ENCODE data around the gene MAP3K6. TPM values are rescaled to one million over a fixed set of nuclear protein-coding genes. Genes with fewer than 3 reads are reported as not detected.

MAP3K6 gene
- polyA plus RNA-seq, 2 of the 4 experiments (the other 2 are of a cell fraction): 3.6 to 8.5 TPM

DNA sequence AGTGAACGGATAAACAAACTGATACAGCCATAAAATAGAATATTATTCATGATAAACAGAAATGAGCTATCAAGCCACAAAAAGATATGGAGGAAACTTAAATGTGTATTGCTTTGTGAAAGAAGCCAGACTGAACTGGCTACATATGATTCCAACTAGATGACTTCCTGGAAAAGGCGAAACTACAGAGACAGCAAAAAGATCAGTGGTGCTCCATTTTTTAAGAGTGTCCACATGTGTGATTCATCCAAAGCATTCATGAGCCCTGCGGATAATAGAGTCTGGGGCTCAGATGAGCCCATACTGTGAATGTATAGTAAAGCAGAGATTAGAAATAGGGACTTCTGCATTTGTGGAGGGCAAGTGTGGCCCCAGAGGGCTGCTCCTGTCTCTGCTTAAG, 52.6 kb downstream of the MAP3K6 start:
- no peak for DNase-seq (ENCODE audit: low read depth in 1 of 2, low spot score in 1 of 2)
- H3K4me1 ChIP-seq: no peaks in the 10 kb centered on the region
- FAIRE-seq: no peak
- H3K4me3 ChIP-seq: no peak overlapping the region
- TF ChIP-seq, protein P1, sequence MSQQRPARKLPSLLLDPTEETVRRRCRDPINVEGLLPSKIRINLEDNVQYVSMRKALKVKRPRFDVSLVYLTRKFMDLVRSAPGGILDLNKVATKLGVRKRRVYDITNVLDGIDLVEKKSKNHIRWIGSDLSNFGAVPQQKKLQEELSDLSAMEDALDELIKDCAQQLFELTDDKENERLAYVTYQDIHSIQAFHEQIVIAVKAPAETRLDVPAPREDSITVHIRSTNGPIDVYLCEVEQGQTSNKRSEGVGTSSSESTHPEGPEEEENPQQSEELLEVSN (IDR thresholded peaks at IDR 0.05; ENCODE audit: borderline replicate concordance, low read depth): no peak
- TF ChIP-seq ZC3H11A (IDR thresholded peaks at IDR 0.05) (no peak), BHLHE40 (IDR thresholded peaks at IDR 0.05; ENCODE audit: low read depth, low read length) (no peak), RFX5 (IDR thresholded peaks at IDR 0.05) (no peak), MAZ (IDR thresholded peaks at IDR 0.05; ENCODE audit: borderline replicate concordance, low read depth, low read length) (no peak), JUNB (IDR thresholded peaks at IDR 0.05) (no peak), RNF2 (IDR thresholded peaks at IDR 0.05; ENCODE audit: borderline replicate concordance, low read depth) (no peak), KDM1A (IDR thresholded peaks at IDR 0.05; ENCODE audit: low read depth) (no peak), POLR2AphosphoS2 (conservative IDR thresholded peaks at IDR 0.05; ENCODE audit: low read length) (no peak), JUN (IDR thresholded peaks at IDR 0.05) (no peak), EHMT2 (IDR thresholded peaks at IDR 0.05; ENCODE audit: low read depth) (no peak), MAFK (IDR thresholded peaks at IDR 0.05; ENCODE audit: partially characterized antibody) (no peak), ZSCAN20 (CRISPR knock-in tag; IDR thresholded peaks at IDR 0.05) (no peak)
- TF ChIP-seq, protein P2, sequence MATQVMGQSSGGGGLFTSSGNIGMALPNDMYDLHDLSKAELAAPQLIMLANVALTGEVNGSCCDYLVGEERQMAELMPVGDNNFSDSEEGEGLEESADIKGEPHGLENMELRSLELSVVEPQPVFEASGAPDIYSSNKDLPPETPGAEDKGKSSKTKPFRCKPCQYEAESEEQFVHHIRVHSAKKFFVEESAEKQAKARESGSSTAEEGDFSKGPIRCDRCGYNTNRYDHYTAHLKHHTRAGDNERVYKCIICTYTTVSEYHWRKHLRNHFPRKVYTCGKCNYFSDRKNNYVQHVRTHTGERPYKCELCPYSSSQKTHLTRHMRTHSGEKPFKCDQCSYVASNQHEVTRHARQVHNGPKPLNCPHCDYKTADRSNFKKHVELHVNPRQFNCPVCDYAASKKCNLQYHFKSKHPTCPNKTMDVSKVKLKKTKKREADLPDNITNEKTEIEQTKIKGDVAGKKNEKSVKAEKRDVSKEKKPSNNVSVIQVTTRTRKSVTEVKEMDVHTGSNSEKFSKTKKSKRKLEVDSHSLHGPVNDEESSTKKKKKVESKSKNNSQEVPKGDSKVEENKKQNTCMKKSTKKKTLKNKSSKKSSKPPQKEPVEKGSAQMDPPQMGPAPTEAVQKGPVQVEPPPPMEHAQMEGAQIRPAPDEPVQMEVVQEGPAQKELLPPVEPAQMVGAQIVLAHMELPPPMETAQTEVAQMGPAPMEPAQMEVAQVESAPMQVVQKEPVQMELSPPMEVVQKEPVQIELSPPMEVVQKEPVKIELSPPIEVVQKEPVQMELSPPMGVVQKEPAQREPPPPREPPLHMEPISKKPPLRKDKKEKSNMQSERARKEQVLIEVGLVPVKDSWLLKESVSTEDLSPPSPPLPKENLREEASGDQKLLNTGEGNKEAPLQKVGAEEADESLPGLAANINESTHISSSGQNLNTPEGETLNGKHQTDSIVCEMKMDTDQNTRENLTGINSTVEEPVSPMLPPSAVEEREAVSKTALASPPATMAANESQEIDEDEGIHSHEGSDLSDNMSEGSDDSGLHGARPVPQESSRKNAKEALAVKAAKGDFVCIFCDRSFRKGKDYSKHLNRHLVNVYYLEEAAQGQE (IDR thresholded peaks at IDR 0.05): no peak
- TF ChIP-seq, protein P3, sequence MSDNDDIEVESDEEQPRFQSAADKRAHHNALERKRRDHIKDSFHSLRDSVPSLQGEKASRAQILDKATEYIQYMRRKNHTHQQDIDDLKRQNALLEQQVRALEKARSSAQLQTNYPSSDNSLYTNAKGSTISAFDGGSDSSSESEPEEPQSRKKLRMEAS (IDR thresholded peaks at IDR 0.05): no peak
- TF ChIP-seq, protein P4, sequence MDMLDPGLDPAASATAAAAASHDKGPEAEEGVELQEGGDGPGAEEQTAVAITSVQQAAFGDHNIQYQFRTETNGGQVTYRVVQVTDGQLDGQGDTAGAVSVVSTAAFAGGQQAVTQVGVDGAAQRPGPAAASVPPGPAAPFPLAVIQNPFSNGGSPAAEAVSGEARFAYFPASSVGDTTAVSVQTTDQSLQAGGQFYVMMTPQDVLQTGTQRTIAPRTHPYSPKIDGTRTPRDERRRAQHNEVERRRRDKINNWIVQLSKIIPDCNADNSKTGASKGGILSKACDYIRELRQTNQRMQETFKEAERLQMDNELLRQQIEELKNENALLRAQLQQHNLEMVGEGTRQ (IDR thresholded peaks at IDR 0.05): no peak
- no peak overlapping the region for H3K4me2 ChIP-seq
- H3K27ac ChIP-seq: no peak overlapping the region
- ATAC-seq: no peak
- H3K9me3 ChIP-seq: no peaks in the 10 kb centered on the region
- 91% methylated on average over 3 of the region's 3 CpGs for WGBS (ENCODE audit: missing lambda C conversion rate)
- POLR2A ChIA-PET: no interaction called here
- CTCF ChIA-PET: interaction anchor here (0.7 to 9.9 kb wide), 2 partner anchors 15 to 18 kb away, joined by 5 to 89 read pairs; no protein-coding TSS in a partner anchor

DNA sequence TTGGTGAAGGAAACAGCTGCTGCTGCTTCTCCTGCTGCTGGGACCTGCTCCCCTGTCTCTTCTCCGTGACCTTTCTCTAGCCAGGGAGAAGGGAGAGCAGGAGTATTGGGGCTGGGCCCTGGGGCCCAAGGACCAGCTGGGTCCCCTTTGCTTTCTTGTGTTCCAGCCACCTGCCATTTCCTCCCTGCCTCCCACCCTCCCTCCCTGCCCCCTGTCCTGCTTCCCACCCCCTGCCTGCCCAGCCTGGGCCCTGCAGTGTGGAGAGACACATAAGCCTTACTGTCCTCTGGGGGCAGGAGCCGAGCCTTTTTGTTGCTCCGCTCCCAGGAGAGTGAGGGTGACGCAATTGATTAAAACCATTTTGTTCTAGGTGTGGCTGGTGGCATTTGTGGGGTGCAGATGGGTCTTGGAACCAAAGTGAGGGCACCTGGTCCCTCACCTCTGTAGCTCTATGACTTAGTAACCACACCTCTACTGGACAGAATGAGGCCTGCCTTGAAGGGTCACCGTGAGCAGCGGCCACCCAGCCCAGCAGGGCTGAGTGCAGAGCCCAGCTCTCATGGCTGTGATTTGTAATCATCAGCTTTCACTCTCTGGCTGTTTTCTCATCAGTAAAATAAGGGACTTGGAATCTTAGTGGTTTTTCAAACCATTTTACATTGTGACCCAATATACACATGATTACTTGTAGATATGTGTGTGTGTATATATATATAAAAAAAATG, 58.7 kb downstream of the MAP3K6 start:
- ATAC-seq (no peak; a peak in 1 of 6 replicates), DNase-seq (ENCODE audit: low read depth in 1 of 2, low spot score in 1 of 2) (no peak), FAIRE-seq (no peak)
- ChIA-PET CTCF (interaction anchor here (1.2 to 9.9 kb wide), 10 partner anchors 9 to 249 kb away, joined by 3 to 89 read pairs (median 6); partner anchors contain the start of gene CD164L2), POLR2A (no interaction called here)
- no peaks in the 10 kb centered on the region for H3K9me3 ChIP-seq
- H3K4me2 ChIP-seq: no peak overlapping the region
- TF ChIP-seq, protein P5, sequence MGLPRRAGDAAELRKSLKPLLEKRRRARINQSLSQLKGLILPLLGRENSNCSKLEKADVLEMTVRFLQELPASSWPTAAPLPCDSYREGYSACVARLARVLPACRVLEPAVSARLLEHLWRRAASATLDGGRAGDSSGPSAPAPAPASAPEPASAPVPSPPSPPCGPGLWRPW (IDR thresholded peaks at IDR 0.05): no peak
- TF ChIP-seq, protein P3 (IDR thresholded peaks at IDR 0.05): no peak
- TF ChIP-seq NPAS2 (CRISPR knock-in tag; IDR thresholded peaks at IDR 0.05; ENCODE audit: borderline replicate concordance) (no peak), MAFK (IDR thresholded peaks at IDR 0.05; ENCODE audit: partially characterized antibody) (no peak), RAD21 (conservative IDR thresholded peaks at IDR 0.05 in 1 of 2, IDR thresholded peaks at IDR 0.05 in 1 of 2) (no peak), RARB (CRISPR knock-in tag; IDR thresholded peaks at IDR 0.05) (no peak), CHD4 (IDR thresholded peaks at IDR 0.05; ENCODE audit: borderline replicate concordance) (no peak), POLR2AphosphoS2 (conservative IDR thresholded peaks at IDR 0.05; ENCODE audit: low read length) (no peak)
- TF ChIP-seq, protein P1 (IDR thresholded peaks at IDR 0.05; ENCODE audit: borderline replicate concordance, low read depth): no peak
- H3K4me3 ChIP-seq: no peak overlapping the region
- H3K4me1 ChIP-seq: no peaks in the 10 kb centered on the region
- no peak overlapping the region for H3K27ac ChIP-seq
- 94% methylated on average over 6 of the region's 6 CpGs for WGBS (ENCODE audit: missing lambda C conversion rate)
